Mesothelial cell of epicardium (in vitro differentiated cells): ENCODE data around the gene CEP70. TPM values are rescaled to one million over a fixed set of nuclear protein-coding genes. Genes with fewer than 3 reads are reported as not detected.

Experiments
- DNase-seq, 2 experiments: peaks; one replicate each; pipeline ENCODE4 v3.0.0; 2021; ENCODE audit warnings: low spot score in 2 of 2; ENCODE audit not compliant: unreplicated experiment in 2 of 2
- H3K27ac Mint-ChIP-seq: 2 replicates; pipeline ENCODE4 v1.8.0; 2021; ENCODE audit warnings: mixed read lengths
- H3K27me3 Mint-ChIP-seq: 2 replicates; pipeline ENCODE4 v1.8.0; 2021; ENCODE audit warnings: low read depth, mixed read lengths
- H3K36me3 Mint-ChIP-seq: 2 replicates; pipeline ENCODE4 v1.8.0; 2021; ENCODE audit warnings: mixed read lengths
- H3K4me1 Mint-ChIP-seq: 2 replicates; pipeline ENCODE4 v1.8.0; 2021; ENCODE audit warnings: mixed read lengths
- H3K4me3 Mint-ChIP-seq: 2 replicates; pipeline ENCODE4 v1.8.0; 2021; ENCODE audit warnings: mild to moderate bottlenecking, moderate library complexity, mixed read lengths
- H3K9me3 Mint-ChIP-seq: 2 replicates; pipeline ENCODE4 v1.8.0; 2021; ENCODE audit warnings: mixed read lengths
- CTCF ChIP-seq: fragments of 200-600 bp; sonication (generic); IDR thresholded peaks from one replicate; pipeline ENCODE4 v1.5.0; 2021; ENCODE audit warnings: antibody characterized with exemption; ENCODE audit not compliant: unreplicated experiment
- total RNA-seq: library from RNA; stranded (reverse); gene quantifications from 3 replicates; pipeline ENCODE4 v1.2.1, GENCODE V29; 2021

CEP70 gene
- total RNA-seq, 1 donor from 2014 or later: 51.5 TPM

GRCh38 chr3:138448631-138449030 lies 145.4 kb downstream of the CEP70 start:
- H3K4me1 Mint-ChIP-seq: peaks cover 6% of the 10 kb centered on the region

GRCh38 chr3:138445654-138446053 lies 148.4 kb downstream of the CEP70 start:
- Mint-ChIP-seq H3K27ac (no peak overlapping the region), H3K4me3 (no peak overlapping the region), H3K27me3 (no peaks in the 10 kb centered on the region), H3K9me3 (no peaks in the 10 kb centered on the region), H3K36me3 (no peaks in the 10 kb centered on the region), H3K4me1 (peaks cover 19% of the 10 kb centered on the region)
- no peak for DNase-seq
- no peak for TF ChIP-seq CTCF

More at GRCh38 chr3:138448631-138449030, 145.4 kb downstream of the CEP70 start:
- no peak for DNase-seq
- H3K4me3 Mint-ChIP-seq: no peak overlapping the region
- no peak overlapping the region for H3K27ac Mint-ChIP-seq
- no peaks in the 10 kb centered on the region for H3K36me3 Mint-ChIP-seq
- TF ChIP-seq CTCF: no peak
- H3K9me3 Mint-ChIP-seq: no peaks in the 10 kb centered on the region
- H3K27me3 Mint-ChIP-seq: no peaks in the 10 kb centered on the region

- H3K27me3 Mint-ChIP-seq: no peaks in the 10 kb centered on the region
- peaks cover 19% of the 10 kb centered on the region for H3K4me1 Mint-ChIP-seq
- H3K9me3 Mint-ChIP-seq: no peaks in the 10 kb centered on the region
- no peaks in the 10 kb centered on the region for H3K36me3 Mint-ChIP-seq
- no peak for DNase-seq
- H3K4me3 Mint-ChIP-seq: no peak overlapping the region
- H3K27ac Mint-ChIP-seq: no peak overlapping the region
- TF ChIP-seq CTCF: no peak
Observed at GRCh38 chr3:138445236-138445635, 148.8 kb downstream of the CEP70 start.

Other genes starting within 250 kb of the CEP70 start
- 37.3 to 40.4 TPM (median 40.1 TPM) in 3 replicates for gene MRAS, start 245.7 kb downstream of the CEP70 start, total RNA-seq
- gene ESYT3, start 159.6 kb downstream of the CEP70 start, total RNA-seq: 5.9 to 6.9 TPM (median 6.8 TPM) in 3 replicates
- 12.1 to 14.7 TPM (median 13.7 TPM) in 3 replicates for gene FAIM, start 14.5 kb upstream of the CEP70 start, total RNA-seq
- 19.1 to 23.5 TPM (median 20.2 TPM) in 3 replicates for gene PIK3CB, start 240.7 kb upstream of the CEP70 start, total RNA-seq